Endothelial cell of hepatic sinusoid (primary cell): Measurements from ENCODE around the gene CHST11.

Experiments
- in situ Hi-C: cut with HindIII; loops from 2 replicates; pipeline ENCODE4 v1.10.0; 2017; ENCODE audit warnings: low sequenced_read_pairs

CHST11 gene

DNA sequence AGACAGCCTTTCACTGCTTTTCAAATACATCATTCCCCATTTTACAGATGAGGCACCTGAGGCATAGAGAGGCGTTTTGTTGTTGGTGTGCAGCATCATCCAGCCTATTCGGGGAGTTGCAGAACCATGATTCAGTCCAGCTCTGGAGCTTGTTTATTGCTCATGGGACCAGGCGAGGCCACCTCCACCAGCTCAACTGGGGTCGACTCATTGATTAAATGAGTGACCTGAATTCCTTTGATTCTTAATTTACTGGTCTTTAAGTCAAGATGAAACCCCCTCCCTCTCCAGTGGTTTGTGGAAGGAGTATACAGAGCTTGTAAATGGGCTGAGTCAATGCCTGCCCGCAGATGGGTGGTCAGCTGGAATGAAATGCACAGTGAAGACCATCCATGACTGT lies 161.9 kb downstream of the CHST11 start:
- in situ Hi-C loops, result no loop called here

- in situ Hi-C loops, result no loop called here
These were observed 162.6 kb downstream of the CHST11 start for GRCh38 chr12:104619305-104619704.

DNA sequence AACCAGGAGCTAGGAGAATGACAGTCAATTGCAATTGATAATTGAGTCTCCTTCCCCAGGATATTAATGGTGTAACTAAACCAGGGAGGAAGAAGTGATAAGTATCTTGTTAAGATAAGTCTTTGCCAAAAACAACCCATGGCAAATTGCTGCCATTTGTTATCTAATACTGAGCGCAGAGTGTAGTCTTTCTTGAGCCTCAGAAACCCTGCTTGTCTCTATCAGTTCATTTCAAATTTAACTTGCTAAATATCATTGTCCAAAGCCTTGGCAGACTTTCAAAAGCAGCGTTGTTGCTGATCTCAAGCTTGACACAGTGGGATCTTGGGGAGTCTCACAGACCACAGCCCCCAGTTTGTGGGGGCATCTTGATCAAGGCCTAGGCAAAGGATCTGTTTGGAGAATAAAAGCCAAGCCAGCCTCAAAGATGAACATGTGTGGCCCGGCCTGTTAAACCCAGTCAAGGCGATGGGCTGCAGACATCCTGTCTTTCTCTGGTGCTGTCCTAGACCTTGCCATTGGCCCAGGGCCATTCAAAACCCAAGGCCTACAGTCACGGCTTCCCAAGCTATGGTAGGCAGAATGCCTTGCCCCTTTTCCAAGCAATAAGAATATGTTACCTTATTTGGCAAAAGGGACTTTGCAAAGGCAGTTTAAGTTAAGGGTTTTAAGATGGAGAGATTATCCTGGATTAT lies 164.2 kb downstream of the CHST11 start:
- in situ Hi-C loops, result no loop called here

- in situ Hi-C loops, result no loop called here
These were observed 166.2 kb downstream of the CHST11 start for GRCh38 chr12:104622928-104623327.

GRCh38 chr12:104623883-104624282 lies 167.1 kb downstream of the CHST11 start:
- in situ Hi-C loops, result no loop called here

- in situ Hi-C loops, result no loop called here
These were observed 167.8 kb downstream of the CHST11 start for GRCh38 chr12:104624529-104624928.

DNA sequence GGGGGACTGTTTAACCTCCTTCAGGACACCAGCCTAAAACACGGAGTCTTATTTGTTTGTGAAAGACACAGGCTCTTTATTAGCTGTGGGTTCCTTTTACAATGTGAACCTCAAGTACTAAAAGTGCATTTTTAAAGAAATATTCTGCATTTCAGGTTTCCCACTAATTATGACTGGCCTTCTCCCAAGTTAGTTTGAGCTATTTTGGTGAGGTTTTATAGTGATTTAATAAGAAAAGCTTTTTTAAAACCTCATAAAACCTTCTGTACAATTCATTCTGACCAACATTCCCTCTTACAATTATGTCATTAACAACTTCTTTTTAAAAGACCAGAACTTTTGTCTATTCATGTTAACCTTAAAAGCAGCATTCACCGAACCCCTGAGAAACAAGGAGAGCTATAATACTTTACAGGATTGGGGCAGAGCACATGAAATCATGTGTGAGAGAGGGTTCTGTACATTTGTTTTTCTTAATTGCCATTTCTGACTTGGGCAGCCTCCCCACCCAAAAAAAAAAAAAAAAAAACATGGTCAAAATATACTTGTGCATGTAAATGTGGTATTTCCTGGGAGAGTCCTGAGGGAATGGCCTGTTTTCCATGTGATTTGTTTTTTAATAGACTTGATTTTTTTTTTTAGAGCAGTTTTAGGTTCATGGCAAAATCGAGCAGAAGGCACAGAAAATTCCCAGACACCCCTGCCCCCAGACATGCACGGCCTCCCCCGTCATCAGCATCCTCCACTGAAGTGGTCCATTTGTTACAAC lies 169.5 kb downstream of the CHST11 start:
- in situ Hi-C loops, result no loop called here

GRCh38 chr12:104627231-104627989 lies 170.7 kb downstream of the CHST11 start:
- in situ Hi-C loops, result no loop called here

GRCh38 chr12:104627990-104628830 lies 171.5 kb downstream of the CHST11 start:
- in situ Hi-C loops, result no loop called here

GRCh38 chr12:104628831-104629135 lies 172.0 kb downstream of the CHST11 start:
- in situ Hi-C loops, result no loop called here

- in situ Hi-C loops, result no loop called here
These were observed 173.5 kb downstream of the CHST11 start for GRCh38 chr12:104630230-104630670.

- in situ Hi-C loops, result no loop called here
These were observed 175.1 kb downstream of the CHST11 start for GRCh38 chr12:104631867-104632266.

DNA sequence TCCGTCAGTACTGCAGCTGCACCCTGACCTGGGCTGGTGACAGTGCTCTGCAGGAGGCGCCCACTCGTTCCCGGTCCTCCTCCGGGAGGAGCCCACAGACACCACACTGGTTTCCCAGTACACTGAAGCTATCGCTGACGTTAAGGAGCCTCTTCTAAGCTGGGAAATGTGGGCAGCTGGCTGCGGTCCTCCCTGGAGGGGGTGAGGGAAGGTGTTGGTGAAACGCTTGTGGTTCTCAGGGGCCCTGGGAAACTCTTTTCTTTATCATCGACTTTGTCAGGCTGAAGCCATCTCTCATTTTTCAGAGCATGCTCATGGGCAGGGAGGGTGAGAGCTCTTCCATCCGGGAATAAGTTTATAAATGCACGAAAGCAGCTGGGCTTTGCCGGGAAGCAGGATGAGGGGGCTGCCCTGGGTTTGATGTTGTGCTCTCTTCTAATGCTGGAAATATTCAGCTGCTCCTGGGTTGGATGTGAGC lies 176.0 kb downstream of the CHST11 start:
- in situ Hi-C loops, result no loop called here

DNA sequence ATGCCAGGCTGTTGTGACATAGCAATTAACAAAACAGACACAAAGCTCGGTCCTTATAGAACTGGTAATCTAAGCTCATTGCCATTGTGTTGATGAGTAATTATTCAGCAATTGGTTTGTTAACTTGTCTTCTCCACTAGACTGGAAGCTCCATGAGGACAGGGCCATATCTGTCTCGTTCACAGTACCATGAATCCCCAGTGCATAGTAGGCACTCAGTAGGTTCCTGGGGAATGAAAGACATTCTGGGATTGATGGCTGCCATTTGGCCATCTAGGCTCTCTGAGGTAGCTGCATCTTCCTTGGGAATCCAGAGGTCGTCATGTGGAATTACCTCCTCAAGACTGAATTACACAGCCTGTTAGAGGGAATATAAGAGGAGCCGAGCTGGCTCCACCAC lies 177.3 kb downstream of the CHST11 start:
- in situ Hi-C loops, result no loop called here

- in situ Hi-C loops, result no loop called here
These were observed 178.1 kb downstream of the CHST11 start for GRCh38 chr12:104634852-104635251.

DNA sequence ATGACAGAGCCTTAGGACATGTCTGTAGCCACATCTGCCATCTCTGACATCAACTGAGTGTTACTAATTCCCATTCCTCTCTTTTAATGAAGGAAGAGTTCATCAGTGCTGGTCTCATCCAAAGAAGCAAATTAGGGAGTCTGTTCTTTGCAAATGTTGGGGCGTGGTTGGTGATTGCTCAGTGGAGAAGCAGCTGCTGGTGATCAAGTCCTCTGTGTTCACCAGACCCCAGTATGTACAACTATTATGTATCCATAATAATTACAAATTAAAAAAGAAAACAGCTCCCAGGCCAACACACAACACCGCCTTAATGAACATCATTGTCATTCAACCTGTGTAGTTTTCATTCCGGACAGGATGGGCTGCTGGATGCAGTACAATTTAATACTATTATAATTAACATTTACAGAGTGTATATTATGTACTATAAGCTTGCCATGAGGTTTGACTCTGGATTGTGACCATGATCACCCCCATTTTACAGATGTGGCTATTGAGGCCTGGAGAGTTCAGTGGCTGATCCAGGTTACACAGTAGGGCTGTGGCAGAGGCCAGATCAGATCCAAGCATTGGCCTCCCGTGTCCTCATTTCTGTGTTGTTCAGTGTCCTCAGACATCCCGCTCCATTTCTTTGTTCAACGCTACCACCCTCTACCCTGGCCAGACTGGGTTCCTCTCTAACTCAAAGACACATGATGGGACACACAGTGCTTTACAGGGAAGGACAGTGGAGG lies 179.0 kb downstream of the CHST11 start:
- in situ Hi-C loops, result no loop called here

GRCh38 chr12:104636496-104636895 lies 179.7 kb downstream of the CHST11 start:
- in situ Hi-C loops, result no loop called here

DNA sequence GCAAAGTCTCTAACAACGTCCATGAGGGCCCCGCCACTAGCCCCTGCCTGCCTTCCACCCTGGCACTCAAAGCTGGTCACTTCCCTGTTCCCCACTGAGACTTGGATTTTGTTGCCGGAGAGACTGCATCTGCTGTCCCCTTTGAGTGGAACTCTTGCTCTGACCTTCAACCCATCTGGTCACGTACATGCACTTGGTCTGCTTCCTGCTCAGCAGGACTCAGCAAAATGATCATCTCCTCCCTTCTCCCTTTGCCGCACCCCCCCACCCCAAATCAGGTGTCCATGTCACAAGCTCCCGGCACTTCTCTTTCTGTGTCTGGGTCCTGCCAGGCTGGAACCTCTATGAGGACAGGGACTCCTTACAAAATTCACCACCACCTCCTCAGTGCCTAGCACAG lies 180.9 kb downstream of the CHST11 start:
- in situ Hi-C loops, result no loop called here

GRCh38 chr12:104638218-104638850 lies 181.6 kb downstream of the CHST11 start:
- in situ Hi-C loops, result no loop called here

- in situ Hi-C loops, result no loop called here
These were observed 182.1 kb downstream of the CHST11 start for GRCh38 chr12:104638851-104639240.
